Activated T-helper 9 cell treated with anti-CD3 and anti-CD28 coated beads, Interleukin-2, amount 50 U/mL, for 16 hours (primary cell): ENCODE data around the gene ATP8A1.
"Not testable (repeated sequence)": the region's sequence is repeated elsewhere in the genome, so short reads cannot be mapped to it uniquely, and the experiment has no call there.

Source experiments
- DNase-seq: peaks from one replicate; pipeline ENCODE4 v3.0.0-alpha.2; 2020; ENCODE audit warnings: low read depth

ATP8A1 gene

GRCh38 chr4:42467777-42468176 lies 189.1 kb downstream of the ATP8A1 start:
- not testable (repeated sequence) for DNase-seq

- DNase-seq: no peak
Measured at GRCh38 chr4:42466273-42466844, 190.5 kb downstream of the ATP8A1 start.

- no peak for DNase-seq
Measured at GRCh38 chr4:42464550-42465094, 192.3 kb downstream of the ATP8A1 start.

- DNase-seq: not testable (repeated sequence)
Measured at GRCh38 chr4:42461216-42461615, 195.7 kb downstream of the ATP8A1 start.

GRCh38 chr4:42460043-42460442 lies 196.9 kb downstream of the ATP8A1 start:
- no peak for DNase-seq

- no peak for DNase-seq
Measured at GRCh38 chr4:42458657-42459056, 198.2 kb downstream of the ATP8A1 start.

GRCh38 chr4:42454755-42455420 lies 202.0 kb downstream of the ATP8A1 start:
- DNase-seq: no peak

GRCh38 chr4:42453612-42454011 lies 203.3 kb downstream of the ATP8A1 start:
- no peak for DNase-seq

- DNase-seq: no peak
Measured at GRCh38 chr4:42452823-42453222, 204.1 kb downstream of the ATP8A1 start.

GRCh38 chr4:42446823-42447222 lies 210.1 kb downstream of the ATP8A1 start:
- no peak for DNase-seq

GRCh38 chr4:42445038-42445437 lies 211.9 kb downstream of the ATP8A1 start:
- no peak for DNase-seq

GRCh38 chr4:42442601-42443000 lies 214.3 kb downstream of the ATP8A1 start:
- DNase-seq: no peak

- no peak for DNase-seq
Measured at GRCh38 chr4:42440083-42440482, 216.8 kb downstream of the ATP8A1 start.

- no peak for DNase-seq
Measured at GRCh38 chr4:42436928-42437565, 219.9 kb downstream of the ATP8A1 start.

- DNase-seq: no peak
Measured at GRCh38 chr4:42428036-42428435, 228.9 kb downstream of the ATP8A1 start.

GRCh38 chr4:42425146-42426065 lies 231.5 kb downstream of the ATP8A1 start:
- DNase-seq: no peak

GRCh38 chr4:42420140-42420539 lies 236.8 kb downstream of the ATP8A1 start:
- DNase-seq: no peak

- no peak for DNase-seq
Measured at GRCh38 chr4:42417550-42417949, 239.4 kb downstream of the ATP8A1 start.

GRCh38 chr4:42416017-42416416 lies 240.9 kb downstream of the ATP8A1 start:
- DNase-seq: no peak

- no peak for DNase-seq
Measured at GRCh38 chr4:42415281-42415680, 241.6 kb downstream of the ATP8A1 start.

- no peak for DNase-seq
Measured at GRCh38 chr4:42412251-42412650, 244.7 kb downstream of the ATP8A1 start.

- DNase-seq: no peak
Measured at GRCh38 chr4:42411803-42412202, 245.1 kb downstream of the ATP8A1 start.
